ENCODE measurements around the gene DDO.

GRCh38 chr6:110408901-110409300, 6.5 kb downstream of the DDO start:
- TF ChIP-seq CTCF (IDR thresholded peaks at IDR 0.05 in 4 of 5, conservative IDR thresholded peaks at IDR 0.05 in 1 of 5), result no peak
- TF ChIP-seq POLR2A (IDR thresholded peaks at IDR 0.05), result no peak
